Parietal lobe (tissue), 1 donor: ENCODE measurements around the gene ATP2B3. TPM values are rescaled to one million over a fixed set of nuclear protein-coding genes. Genes with fewer than 3 reads are reported as not detected.

Experiments
- total RNA-seq: library from RNA; depleted of rRNA; stranded (reverse); fragments of >200 nt; gene quantifications from one replicate; pipeline ENCODE4 v1.2.3, GENCODE V29; 2014

The ATP2B3 gene
- 11.6 TPM for total RNA-seq

GRCh38 chrX:153517423-153517822 is at the start of gene ATP2B3:
TSS of gene ATP2B3 (plus strand) at chrX:153517642. CDS start at chrX:153536248, 18,606 bp downstream.

GRCh38 chrX:153470411-153471363 is 46.8 kb upstream of the ATP2B3 start, which contains the start of gene HAUS7:
TSS of gene HAUS7 (minus strand) at chrX:153470576. CDS start at chrX:153470557, 19 bp downstream.

GRCh38 chrX:153494541-153495361 is 22.7 kb upstream of the ATP2B3 start, which contains the start of gene BGN:
TSS of gene BGN (plus strand) at chrX:153494980. CDS start at chrX:153504632, 9,652 bp downstream.

GRCh38 chrX:153598541-153599191 is 81.2 kb downstream of the ATP2B3 start, which contains the start of gene CCNQ:
TSS of gene CCNQ (minus strand) at chrX:153599139. CDS start at chrX:153599073, 66 bp downstream.

Other genes with a start within 250 kb of the ATP2B3 start
- not detected for gene PNMA6F, start 195.9 kb upstream of the ATP2B3 start, total RNA-seq
- gene ZNF275, start 183.5 kb upstream of the ATP2B3 start, total RNA-seq, result 13.8 TPM
- gene PNMA6E, start 116.3 kb upstream of the ATP2B3 start, total RNA-seq, result not detected
- 1.9 TPM for gene ZFP92, start 106.2 kb upstream of the ATP2B3 start, total RNA-seq
- gene TREX2, start 71.6 kb upstream of the ATP2B3 start, total RNA-seq, result 1.9 TPM
- gene HAUS7, start 47.1 kb upstream of the ATP2B3 start, total RNA-seq, result 11.0 TPM
- gene BGN, start 22.7 kb upstream of the ATP2B3 start, total RNA-seq, result 4.7 TPM
- gene CCNQ, start 81.5 kb downstream of the ATP2B3 start, total RNA-seq, result 15.7 TPM
- 1.6 TPM for gene DUSP9, start 129.6 kb downstream of the ATP2B3 start, total RNA-seq
- 33.8 TPM for gene PNCK, start 156.2 kb downstream of the ATP2B3 start, total RNA-seq
- 19.4 TPM for gene SLC6A8, start 170.3 kb downstream of the ATP2B3 start, total RNA-seq
- 43.8 TPM for gene BCAP31, start 206.7 kb downstream of the ATP2B3 start, total RNA-seq
- gene ABCD1, start 207.2 kb downstream of the ATP2B3 start, total RNA-seq, result 8.8 TPM
- gene PLXNB3, start 246.6 kb downstream of the ATP2B3 start, total RNA-seq, result 2.8 TPM